ENCODE measurements around the gene ASPHD2.

The ASPHD2 gene

DNA sequence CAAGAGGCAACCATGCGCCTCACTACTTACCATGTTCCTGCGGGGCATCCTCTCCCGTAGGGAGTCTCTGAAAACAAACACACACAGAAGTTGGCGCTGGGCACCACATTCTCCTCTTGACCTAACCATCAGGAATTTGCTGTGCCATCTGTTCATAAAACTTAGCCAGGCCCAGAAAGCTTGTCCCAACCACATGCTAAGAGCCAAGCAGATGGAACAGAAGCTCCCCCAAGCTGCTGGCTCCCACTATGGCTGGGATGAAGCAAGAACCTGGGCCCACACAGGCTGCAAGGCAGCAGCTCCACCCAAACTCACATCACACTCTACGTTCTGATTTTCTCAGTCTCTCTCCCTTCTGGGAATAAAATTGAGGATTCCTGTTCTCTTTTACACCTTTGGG lies 37.1 kb downstream of the ASPHD2 start:
- peaks cover 35% of the 10 kb centered on the region for H3K4me1 Mint-ChIP-seq
- H3K27ac Mint-ChIP-seq, result no peak overlapping the region
- TF ChIP-seq, protein P1, sequence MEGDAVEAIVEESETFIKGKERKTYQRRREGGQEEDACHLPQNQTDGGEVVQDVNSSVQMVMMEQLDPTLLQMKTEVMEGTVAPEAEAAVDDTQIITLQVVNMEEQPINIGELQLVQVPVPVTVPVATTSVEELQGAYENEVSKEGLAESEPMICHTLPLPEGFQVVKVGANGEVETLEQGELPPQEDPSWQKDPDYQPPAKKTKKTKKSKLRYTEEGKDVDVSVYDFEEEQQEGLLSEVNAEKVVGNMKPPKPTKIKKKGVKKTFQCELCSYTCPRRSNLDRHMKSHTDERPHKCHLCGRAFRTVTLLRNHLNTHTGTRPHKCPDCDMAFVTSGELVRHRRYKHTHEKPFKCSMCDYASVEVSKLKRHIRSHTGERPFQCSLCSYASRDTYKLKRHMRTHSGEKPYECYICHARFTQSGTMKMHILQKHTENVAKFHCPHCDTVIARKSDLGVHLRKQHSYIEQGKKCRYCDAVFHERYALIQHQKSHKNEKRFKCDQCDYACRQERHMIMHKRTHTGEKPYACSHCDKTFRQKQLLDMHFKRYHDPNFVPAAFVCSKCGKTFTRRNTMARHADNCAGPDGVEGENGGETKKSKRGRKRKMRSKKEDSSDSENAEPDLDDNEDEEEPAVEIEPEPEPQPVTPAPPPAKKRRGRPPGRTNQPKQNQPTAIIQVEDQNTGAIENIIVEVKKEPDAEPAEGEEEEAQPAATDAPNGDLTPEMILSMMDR (IDR thresholded peaks at IDR 0.05), result no peak
- H3K4me3 Mint-ChIP-seq, result no peak overlapping the region
- no peaks in the 10 kb centered on the region for H3K27me3 Mint-ChIP-seq (ENCODE audit: low read depth, poor library complexity)
- no peaks in the 10 kb centered on the region for H3K9me3 Mint-ChIP-seq
- no peak for DNase-seq
- peaks cover 60% of the 10 kb centered on the region for H3K36me3 Mint-ChIP-seq (ENCODE audit: low read depth)

DNA sequence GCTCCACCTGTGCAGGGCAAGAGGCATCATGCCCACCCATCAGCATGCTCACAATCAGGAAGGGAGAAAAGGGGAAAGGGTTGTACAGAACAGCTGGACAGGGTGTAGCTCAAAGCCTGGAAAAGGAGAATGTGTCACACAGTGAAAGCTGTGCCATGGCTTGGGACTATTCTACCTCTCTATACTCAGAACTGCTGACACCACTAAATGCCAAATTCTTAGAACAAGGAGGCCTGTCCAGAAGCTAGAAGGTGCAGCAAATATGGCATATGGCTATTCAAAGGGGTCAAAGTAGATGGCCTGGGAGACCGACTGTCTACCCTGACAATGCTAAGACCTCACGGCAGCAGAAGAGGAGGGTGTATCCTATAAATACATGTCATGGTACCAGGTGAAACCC lies 41.7 kb downstream of the ASPHD2 start:
- TF ChIP-seq, protein P1 (IDR thresholded peaks at IDR 0.05), result no peak
- Mint-ChIP-seq H3K4me3 (no peak overlapping the region), H3K27ac (no peak overlapping the region), H3K36me3 (ENCODE audit: low read depth) (peaks cover 52% of the 10 kb centered on the region), H3K9me3 (no peaks in the 10 kb centered on the region), H3K4me1 (no peaks in the 10 kb centered on the region), H3K27me3 (ENCODE audit: low read depth, poor library complexity) (no peaks in the 10 kb centered on the region)
- no peak for DNase-seq

DNA sequence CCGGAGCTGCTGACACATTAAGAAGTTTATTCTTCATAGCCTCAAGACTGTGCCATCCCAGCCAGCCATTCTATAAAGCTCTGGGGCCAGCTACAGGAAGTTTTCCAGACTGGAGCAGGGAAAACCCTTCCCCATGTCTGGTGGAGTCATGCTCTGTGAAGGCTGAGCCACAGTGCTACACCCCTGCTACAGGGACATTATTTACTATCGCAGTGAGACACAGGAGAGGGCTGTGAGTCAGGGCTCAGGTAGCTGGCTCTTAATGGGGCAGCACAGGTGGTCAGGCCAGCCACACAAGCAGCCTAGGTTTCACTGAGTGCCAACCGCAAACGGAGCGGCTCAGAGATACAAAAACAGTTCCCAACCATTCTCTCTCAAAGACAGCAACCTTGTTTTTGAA lies 42.5 kb downstream of the ASPHD2 start:
- no peak for DNase-seq
- Mint-ChIP-seq H3K4me3 (no peak overlapping the region), H3K4me1 (no peaks in the 10 kb centered on the region), H3K27me3 (ENCODE audit: low read depth, poor library complexity) (no peaks in the 10 kb centered on the region), H3K9me3 (no peaks in the 10 kb centered on the region), H3K36me3 (ENCODE audit: low read depth) (peaks cover 46% of the 10 kb centered on the region), H3K27ac (no peak overlapping the region)
- TF ChIP-seq, protein P1 (IDR thresholded peaks at IDR 0.05), result no peak

DNA sequence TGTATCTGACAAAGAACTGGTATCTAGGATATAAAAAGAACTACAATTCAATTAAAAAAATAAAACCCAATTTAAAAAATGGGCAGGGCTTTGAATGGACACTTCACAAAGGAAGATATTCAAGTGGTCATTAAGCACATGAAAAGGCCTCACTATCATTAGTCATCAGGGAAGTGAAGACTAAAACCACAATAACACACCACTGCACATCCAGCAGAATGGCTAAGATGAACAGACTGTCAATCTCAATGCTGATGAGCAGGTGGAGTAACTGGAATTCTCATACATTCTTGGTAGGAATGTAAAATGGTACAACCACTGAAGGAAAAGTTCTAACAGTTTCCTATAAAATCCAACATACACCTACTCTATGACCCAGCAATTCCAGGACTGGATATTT lies 45.6 kb downstream of the ASPHD2 start:
- no peak overlapping the region for H3K4me3 Mint-ChIP-seq
- no peak overlapping the region for H3K27ac Mint-ChIP-seq
- no peak for DNase-seq
- TF ChIP-seq, protein P1 (IDR thresholded peaks at IDR 0.05), result no peak
- H3K27me3 Mint-ChIP-seq (ENCODE audit: low read depth, poor library complexity), result no peaks in the 10 kb centered on the region
- peaks cover 18% of the 10 kb centered on the region for H3K4me1 Mint-ChIP-seq
- H3K9me3 Mint-ChIP-seq, result no peaks in the 10 kb centered on the region
- peaks cover 42% of the 10 kb centered on the region for H3K36me3 Mint-ChIP-seq (ENCODE audit: low read depth)

DNA sequence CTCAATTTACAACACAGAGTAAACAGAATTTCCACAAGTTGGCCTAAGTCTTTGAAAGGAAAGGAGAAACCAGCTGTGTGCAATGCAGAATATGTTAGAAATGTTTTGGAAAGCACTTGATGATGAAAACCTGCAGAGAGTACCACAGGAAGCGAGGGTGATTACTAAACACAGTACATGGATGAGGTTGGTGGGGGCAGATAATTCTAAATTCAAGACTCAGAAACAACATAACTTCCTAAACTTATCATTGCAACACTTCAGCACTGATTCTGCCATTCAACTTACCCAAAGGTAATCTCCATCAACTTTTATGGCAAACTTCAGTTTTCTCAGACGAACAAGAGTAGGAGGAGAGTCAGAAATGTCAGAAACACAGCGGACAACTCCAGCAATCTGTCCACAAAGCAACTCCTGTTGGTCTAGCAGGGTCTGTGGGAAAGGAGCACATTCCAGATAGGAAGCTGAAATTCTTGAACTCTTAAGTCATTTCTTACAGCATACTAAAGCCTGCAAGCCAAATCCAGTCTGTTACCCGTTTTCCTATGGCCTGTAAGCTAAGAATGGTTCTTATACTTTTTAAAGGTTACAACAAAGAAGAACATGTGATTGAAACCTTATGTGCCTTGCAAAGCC lies 47.8 kb downstream of the ASPHD2 start:
- Mint-ChIP-seq H3K27me3 (ENCODE audit: low read depth, poor library complexity) (no peaks in the 10 kb centered on the region), H3K4me1 (peaks cover 39% of the 10 kb centered on the region), H3K27ac (no peak overlapping the region), H3K36me3 (ENCODE audit: low read depth) (peaks cover 33% of the 10 kb centered on the region), H3K9me3 (no peaks in the 10 kb centered on the region), H3K4me3 (no peak overlapping the region)
- no peak for DNase-seq
- TF ChIP-seq, protein P1 (IDR thresholded peaks at IDR 0.05), result no peak

DNA sequence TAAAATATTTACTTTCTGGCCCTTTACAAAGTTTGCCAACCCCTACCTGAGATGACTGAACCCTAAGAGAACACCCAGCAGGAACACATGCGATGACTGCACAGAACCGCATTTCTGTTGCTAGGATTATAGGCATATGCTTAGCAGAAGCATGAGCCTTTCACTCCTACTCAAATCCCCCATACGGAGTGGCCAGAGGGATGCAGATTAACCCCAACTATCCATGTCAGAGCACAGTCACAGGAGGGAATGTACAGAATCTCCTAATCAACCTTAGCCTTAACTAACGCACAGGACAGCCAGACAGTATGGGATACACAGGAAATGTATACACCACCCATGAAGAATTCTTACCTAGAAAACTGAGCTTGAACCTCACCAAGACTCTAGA lies 48.3 kb downstream of the ASPHD2 start:
- no peak for DNase-seq
- peaks cover 34% of the 10 kb centered on the region for H3K36me3 Mint-ChIP-seq (ENCODE audit: low read depth)
- no peaks in the 10 kb centered on the region for H3K9me3 Mint-ChIP-seq
- no peak overlapping the region for H3K4me3 Mint-ChIP-seq
- no peak overlapping the region for H3K27ac Mint-ChIP-seq
- TF ChIP-seq, protein P1 (IDR thresholded peaks at IDR 0.05), result no peak
- H3K27me3 Mint-ChIP-seq (ENCODE audit: low read depth, poor library complexity), result no peaks in the 10 kb centered on the region
- peaks cover 44% of the 10 kb centered on the region for H3K4me1 Mint-ChIP-seq
